Adrenal gland (tissue), 5 donors: ENCODE results near the gene MIEN1.

Source experiments
- POLR2A ChIP-seq, 2 donors: fragments of 450-650 bp; IDR thresholded peaks; one replicate each; pipeline ENCODE4 v1.6.1; 2017; ENCODE audit warnings: antibody characterized with exemption in 2 of 2, mild to moderate bottlenecking in 2 of 2, moderate library complexity in 1 of 2
- TF ChIP-seq, protein P1 (sequence below), 6 experiments: fragments of 450-650 bp in 4 of 6; fragments of 200-600 bp in 2 of 6; sonication (generic) in 1 of 6; IDR thresholded peaks; 1 replicate in 5 of 6; 2 replicates in 1 of 6; pipeline versions ENCODE4 v1.5.1 to v1.8.0; 2016 to 2021; ENCODE audit warnings: antibody characterized with exemption in 6 of 6, mild to moderate bottlenecking in 2 of 6, moderate library complexity in 1 of 6
- donor health status: DM: no; HTN: no; CAD: no.

GRCh38 chr17:39688475-39688835 lies 41.9 kb downstream of the MIEN1 start:
- no peak for TF ChIP-seq POLR2A (IDR thresholded peaks at IDR 0.05)
- TF ChIP-seq, protein P1, sequence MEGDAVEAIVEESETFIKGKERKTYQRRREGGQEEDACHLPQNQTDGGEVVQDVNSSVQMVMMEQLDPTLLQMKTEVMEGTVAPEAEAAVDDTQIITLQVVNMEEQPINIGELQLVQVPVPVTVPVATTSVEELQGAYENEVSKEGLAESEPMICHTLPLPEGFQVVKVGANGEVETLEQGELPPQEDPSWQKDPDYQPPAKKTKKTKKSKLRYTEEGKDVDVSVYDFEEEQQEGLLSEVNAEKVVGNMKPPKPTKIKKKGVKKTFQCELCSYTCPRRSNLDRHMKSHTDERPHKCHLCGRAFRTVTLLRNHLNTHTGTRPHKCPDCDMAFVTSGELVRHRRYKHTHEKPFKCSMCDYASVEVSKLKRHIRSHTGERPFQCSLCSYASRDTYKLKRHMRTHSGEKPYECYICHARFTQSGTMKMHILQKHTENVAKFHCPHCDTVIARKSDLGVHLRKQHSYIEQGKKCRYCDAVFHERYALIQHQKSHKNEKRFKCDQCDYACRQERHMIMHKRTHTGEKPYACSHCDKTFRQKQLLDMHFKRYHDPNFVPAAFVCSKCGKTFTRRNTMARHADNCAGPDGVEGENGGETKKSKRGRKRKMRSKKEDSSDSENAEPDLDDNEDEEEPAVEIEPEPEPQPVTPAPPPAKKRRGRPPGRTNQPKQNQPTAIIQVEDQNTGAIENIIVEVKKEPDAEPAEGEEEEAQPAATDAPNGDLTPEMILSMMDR (IDR thresholded peaks at IDR 0.05), result no peak
